NCI-H748 (cell line): Measurements from ENCODE around the gene CA4.

ENCODE experiments used
- DNase-seq: peaks from one replicate; lab custom pipeline; 2025; ENCODE audit not compliant: unreplicated experiment; lab: John Stamatoyannopoulos, UW

The CA4 gene

GRCh38 chr17:60129164-60129563, 20.6 kb upstream of the CA4 start:
- no peak for DNase-seq

GRCh38 chr17:60130466-60130865, 19.3 kb upstream of the CA4 start:
- no peak for DNase-seq

GRCh38 chr17:60134396-60135150, 15.2 kb upstream of the CA4 start:
- peak; percentile 39 for DNase-seq

- peak; percentile 92 for DNase-seq
Observed at GRCh38 chr17:60135151-60135950, 14.4 kb upstream of the CA4 start.

- no peak for DNase-seq
Observed at GRCh38 chr17:60135951-60136666, 13.7 kb upstream of the CA4 start.

DNA sequence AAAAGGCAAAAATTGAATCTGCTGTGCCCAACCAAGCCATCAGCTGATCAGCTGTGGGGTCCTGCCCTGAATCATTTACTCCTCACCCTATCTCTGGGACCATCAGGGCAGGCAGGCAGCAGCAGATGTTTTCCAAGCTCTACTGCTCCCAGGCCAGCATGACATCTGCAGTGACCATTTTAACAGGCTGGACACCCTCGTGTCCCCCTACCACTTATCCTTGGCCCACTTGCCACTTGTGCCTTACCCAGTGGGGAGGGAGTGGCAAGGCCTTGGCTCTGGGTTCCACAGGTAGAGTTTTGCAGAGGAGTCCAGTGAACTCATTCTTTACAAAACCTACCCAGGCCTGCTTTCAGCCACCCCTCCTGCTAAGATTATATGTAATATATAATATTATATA, 12.0 kb upstream of the CA4 start:
- no peak for DNase-seq

DNA sequence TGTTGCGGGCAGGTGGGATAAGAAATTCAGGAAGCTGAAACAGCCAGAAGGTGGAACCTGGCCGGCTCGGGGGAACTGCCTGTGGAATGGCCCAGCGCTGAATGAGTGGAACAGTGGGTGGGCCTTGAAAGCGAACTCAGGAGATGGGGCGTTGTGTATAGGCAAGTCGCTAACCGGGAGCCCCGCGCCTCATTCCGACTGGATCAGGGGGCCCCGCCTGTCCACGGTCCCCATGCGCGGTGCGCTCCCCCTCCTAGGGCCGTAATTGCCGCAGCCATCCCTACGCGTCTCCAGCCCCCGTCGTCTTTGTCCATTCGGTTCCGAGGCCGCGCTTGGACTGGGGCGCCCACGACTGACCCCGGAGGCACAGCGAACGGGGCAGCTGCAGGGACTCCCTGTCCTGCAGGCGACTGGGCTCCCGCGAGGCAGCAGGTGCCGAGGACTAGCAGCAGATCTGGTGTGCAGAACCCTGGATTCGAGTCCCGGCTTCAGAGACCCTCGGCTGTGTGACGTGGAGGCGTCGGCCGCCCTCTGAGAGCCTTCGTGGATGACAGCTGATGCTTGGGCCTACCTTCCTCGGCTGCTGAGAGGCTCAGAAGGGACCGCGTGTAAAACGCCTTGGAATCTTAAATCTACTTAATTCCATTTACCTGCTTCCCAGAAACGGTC, 10.9 kb upstream of the CA4 start:
- no peak for DNase-seq

- DNase-seq: no peak
Observed at GRCh38 chr17:60139438-60140285, 10.1 kb upstream of the CA4 start.

DNA sequence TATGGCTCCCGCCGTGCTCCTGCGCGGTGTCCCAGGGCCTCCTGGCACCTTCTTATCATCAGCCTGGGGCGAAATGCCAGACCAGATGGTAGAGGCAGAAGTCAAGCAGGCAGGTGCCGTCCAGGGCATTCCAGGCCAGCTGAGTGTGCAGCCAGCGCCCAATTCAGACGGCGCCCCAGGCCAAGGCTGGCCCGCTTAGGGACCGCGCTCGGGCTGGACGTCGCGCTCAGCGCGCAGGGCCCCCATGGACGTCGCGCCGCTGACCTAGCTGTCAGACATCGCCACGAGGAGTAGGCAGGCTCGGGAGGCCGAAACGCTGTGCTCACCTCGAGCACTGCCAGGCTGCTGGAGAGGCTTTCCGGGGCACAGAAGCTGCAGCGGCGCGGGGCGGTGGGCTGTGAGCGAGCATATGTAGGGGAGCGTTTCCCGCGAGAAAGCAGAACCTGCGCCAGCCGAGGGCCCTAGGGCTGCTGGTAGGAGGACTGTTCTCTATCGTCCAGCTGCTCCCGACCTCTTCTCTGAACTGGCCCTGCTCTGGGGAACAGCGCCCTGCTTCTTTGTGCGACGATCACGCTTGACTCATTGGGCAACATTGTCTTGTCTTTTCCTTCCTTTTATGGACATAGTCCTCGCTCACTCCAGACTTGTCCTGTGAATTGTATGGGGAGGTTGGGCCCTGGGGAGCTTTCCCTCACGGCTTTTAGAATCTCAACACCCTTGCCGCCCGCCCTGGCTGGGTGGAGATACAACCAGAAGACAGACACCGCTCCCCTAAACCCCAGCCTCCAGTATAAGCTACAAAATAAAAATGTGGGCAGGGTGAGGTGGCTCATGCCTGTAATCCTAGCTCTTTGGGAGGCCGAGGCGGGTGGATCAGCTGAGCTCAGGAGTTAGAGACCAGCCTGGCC, 8.4 kb upstream of the CA4 start:
- peak; percentile 43 for DNase-seq

GRCh38 chr17:60142872-60143499, 6.8 kb upstream of the CA4 start:
- peak; percentile 89 for DNase-seq

GRCh38 chr17:60145006-60145935, 4.5 kb upstream of the CA4 start:
- no peak for DNase-seq

GRCh38 chr17:60146206-60146605, 3.6 kb upstream of the CA4 start:
- no peak for DNase-seq

DNA sequence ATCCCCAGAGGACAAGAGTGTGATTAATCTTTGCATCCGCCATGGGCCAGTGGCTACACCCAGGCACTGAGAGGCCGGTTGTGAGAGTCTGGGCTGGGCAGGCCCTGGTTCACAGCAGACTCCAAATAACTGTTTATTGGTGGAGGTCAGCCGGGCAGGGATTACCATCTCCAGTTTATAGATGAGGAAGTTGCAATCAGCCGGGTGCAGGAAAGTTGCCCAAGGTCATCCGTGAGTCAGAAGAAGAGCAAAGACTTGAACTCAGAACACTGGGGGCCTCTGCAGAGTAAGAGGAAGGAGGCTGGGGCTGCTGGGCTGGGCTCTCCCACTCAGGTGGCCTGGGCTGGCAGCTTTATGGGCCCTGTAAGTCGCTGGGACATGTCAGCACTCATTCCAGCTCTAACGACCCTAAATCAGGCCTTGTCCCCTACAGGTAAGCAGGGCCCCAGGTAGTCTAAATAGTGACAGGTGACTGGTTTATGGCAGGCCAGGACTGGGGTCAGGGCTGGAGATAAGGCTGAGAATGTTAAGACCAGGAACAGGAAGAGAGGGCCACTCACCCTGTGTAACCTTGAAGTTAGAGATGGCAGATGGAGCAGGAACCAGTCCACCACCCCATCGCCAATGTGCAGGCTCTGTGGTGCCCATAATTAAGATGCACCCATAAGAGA, 2.1 kb upstream of the CA4 start:
- DNase-seq: no peak

GRCh38 chr17:60148373-60148772, 1.4 kb upstream of the CA4 start:
- DNase-seq: no peak

DNA sequence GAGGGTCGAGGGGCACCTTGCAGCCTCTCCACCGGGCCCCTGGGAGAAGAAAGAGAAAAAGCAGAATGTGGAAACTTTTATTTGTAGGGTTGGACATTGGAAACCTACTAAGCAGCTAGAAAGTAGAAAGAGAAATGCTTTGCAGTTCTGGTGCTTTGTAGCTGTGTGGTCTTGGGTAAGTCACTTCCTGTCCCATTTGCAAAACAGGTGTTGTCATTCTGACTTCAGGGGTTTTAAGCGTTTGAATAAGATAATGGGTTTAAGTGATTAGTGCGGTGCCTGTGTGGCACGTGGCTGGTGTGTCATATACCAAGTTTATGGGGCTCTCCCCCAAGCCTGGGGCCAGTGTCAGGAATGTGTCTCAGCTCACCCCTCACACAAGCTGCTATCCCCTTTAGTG, 1.6 kb downstream of the CA4 start:
- no peak for DNase-seq

GRCh38 chr17:60153606-60154390, 4.0 kb downstream of the CA4 start:
- DNase-seq: no peak
